OCI-LY3 (cell line): Measurements from ENCODE around the gene PRODH2.

Source experiments
- CTCF ChIP-seq: fragments of 200-600, 300-600 bp; sonication (generic); IDR thresholded peaks from 2 replicates; pipeline ENCODE4 v1.5.1; 2014; ENCODE audit warnings: antibody characterized with exemption, low read length, low read depth
- EZH2phosphoT487 ChIP-seq: fragments of 200-600 bp; shearing (Covaris generic); IDR thresholded peaks from 2 replicates; pipeline ENCODE4 v1.6.1; 2018; ENCODE audit warnings: antibody characterized with exemption, mixed run types, low read depth

DNA sequence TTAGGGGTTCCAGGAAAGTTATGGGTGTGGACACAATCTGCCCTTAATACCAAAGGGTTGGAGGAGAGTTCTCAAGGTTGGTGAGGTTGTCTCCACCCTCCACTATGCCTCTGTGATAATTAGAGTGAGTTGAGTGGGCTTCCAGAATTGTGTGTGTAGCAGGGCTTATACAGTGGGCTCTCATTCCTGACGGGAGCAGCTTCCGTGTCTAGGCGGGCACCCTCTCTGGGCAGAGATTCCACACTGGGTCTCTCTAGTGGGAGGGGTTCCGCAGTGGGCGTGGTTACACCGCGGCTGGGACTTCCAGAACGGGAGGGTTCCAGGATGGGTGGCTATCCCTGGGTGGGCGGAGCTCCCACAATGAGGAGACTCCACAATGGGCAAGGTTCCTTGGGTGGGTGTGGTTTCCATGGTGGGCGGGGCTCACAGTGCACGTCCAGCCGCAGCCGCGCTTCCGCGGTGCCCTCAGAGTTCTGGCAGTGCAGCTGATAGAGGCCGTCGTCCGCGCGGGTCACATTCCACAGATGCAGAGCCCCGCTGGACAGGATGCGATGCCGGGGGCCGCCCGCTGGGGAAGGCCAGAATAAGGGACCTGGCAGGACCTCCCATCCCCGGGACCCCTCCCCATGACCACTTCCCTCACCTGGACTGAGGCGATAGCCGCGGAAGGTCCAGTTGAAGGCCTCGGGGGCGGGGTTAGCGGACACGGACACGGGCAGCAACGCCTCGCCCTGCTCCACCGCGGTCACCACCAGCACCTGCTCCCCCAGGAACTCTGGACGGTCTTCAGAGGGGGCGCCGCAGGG is 31.2 kb upstream of the PRODH2 start:
- TF ChIP-seq CTCF (no peak), EZH2phosphoT487 (no peak)
